HG02884 (cell line): Measurements from ENCODE around the gene CDH22.

ENCODE experiments used
- ATAC-seq: cut with Tn5 transposase; IDR thresholded peaks from one replicate; pipeline ENCODE4 v1.9.1; 2021; ENCODE audit warnings: mild to moderate bottlenecking, moderate library complexity; ENCODE audit not compliant: unreplicated experiment

Gene CDH22

GRCh38 chr20:46152824-46153586, 155.3 kb downstream of the CDH22 start:
- no peak for ATAC-seq

- no peak for ATAC-seq
Observed at GRCh38 chr20:46151936-46152335, 156.4 kb downstream of the CDH22 start.

- ATAC-seq = no peak
Observed at GRCh38 chr20:46150943-46151342, 157.4 kb downstream of the CDH22 start.

DNA sequence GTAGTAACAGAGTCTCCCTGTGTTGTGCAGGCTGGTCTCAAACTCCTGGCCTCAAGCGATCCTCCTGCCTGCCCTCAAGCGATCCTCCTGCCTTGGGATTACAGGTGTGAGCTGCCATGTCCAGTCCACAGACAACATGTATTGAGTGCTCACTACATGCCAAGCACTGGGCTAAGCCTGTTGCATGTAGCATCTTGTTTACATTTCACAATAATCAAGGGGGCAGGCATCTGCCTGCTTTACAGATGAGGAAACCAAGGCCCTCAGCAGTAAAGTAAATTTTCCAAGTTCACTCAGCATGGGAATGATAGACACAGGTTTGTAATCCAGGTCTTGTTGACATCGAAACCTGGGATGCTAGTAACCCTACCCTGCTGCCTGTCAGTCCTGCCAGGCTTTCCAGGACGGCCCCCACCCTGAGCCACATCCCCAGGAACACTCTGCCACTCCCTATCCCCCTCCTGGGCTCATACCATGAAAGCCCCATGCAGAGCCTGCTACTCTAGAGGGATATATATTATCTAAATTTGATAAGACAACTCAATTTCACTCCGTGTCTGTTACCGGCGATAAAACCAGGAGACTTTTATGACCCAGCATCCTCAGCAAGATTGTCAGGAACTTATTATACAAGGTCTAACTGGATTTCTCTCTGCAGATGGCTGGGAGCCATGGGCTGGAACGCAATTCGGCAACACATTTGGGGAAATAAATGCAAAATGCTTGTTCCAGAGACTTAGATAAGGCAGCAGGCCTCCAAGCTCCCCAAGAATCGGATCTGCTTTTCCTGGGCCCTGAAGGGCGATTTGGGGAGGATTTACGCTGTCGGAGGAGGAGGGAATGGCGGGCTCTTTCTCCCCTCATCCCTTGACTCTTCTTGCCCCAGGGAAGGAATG, 159.7 kb downstream of the CDH22 start:
- ATAC-seq = no peak

DNA sequence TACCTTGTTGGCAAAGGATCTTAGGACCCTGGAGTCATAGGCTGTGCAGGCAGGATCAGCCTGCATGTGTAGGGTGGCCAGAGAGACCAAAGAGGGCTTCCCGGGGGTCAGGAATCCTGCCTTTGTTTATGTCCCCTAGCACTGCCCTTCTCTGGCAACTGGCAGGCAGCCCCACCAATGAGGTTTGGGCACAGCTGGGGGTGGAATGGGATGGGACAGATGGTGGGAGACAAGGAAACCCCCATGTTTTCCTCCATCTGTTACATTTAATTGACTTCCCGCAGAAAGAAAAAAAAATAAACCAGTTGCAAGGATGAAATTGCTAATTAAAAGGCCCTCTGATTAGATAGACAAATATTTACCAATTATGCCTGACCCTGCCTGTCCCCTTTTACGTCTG, 162.6 kb downstream of the CDH22 start:
- ATAC-seq = no peak

DNA sequence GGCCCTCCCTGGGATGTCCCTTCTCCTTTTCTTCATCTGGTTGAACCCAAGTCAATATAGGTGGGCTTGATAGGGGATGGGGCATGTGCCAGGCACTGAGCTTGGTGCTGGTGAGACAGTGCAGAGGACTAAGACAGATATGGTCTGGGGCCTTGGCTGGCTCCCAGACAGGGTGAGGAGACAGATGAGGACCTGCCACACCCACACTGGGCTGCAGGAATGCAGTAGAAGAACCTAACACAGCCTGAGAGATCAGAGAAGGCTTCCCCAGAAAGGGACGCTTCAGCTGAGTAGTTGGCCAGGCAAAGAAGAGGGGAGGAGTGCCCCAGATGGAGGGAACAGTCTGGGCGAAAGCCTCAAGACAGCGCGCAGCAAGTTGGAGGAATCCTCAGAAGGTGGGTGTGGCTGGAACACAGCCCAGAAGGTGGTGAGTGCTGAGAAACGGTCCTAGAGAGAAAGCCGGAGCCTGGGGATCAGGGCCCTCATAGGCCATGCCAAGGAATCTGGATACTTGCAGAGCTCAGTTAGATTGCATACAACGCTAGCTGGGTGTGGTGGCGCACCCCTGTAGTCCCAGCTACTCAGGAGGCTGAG, 163.8 kb downstream of the CDH22 start:
- ATAC-seq = no peak

DNA sequence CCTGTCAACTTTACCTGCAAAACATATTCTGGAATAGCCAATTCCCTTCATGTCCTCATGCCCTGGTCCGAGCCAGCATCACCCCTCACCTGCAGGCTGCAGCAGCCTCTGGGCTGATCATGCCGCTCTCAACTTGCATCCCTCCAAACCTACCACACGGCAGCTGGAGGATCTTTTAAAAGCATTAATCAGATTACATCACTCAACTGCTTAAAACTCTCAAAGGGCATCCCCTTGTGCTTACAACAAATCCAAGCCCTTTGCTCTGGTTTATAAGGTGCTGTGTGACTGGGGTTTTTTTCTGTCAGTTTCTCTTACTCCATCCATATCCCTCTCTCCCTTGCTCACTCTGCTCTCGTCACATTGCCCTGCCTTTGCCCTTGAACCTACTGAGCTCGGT, 166.2 kb downstream of the CDH22 start:
- ATAC-seq = no peak

DNA sequence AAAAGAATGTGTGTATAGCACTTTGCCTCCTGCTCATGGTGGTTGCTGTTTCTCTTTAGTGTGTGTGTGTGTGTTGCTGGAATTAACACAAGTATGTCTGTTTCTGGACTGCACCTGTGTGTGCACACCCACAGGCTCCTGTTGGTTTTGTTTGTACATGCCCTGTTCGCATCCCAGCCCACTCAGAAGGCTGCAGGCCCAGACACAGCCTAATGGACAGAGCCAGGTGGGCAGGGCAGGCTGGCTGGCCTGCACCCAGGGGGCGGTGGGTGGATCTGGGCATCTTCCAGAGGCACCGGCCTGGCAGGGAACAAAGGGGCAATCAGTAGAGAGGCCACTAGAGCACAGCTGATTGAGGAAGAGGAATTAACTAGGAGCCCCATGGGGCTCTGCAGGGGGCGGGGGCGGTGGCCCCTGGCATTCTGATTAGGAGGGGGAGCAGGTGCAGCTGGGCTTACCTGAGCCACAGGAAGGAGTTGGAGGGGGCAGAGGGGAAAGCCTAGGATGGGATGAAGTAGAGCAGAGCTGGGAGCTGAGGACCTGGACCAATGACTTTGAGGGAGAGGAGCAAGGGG, 168.3 kb downstream of the CDH22 start:
- no peak for ATAC-seq

GRCh38 chr20:46139266-46139889, 168.9 kb downstream of the CDH22 start:
- no peak for ATAC-seq

- no peak for ATAC-seq
Observed at GRCh38 chr20:46137816-46138215, 170.5 kb downstream of the CDH22 start.

DNA sequence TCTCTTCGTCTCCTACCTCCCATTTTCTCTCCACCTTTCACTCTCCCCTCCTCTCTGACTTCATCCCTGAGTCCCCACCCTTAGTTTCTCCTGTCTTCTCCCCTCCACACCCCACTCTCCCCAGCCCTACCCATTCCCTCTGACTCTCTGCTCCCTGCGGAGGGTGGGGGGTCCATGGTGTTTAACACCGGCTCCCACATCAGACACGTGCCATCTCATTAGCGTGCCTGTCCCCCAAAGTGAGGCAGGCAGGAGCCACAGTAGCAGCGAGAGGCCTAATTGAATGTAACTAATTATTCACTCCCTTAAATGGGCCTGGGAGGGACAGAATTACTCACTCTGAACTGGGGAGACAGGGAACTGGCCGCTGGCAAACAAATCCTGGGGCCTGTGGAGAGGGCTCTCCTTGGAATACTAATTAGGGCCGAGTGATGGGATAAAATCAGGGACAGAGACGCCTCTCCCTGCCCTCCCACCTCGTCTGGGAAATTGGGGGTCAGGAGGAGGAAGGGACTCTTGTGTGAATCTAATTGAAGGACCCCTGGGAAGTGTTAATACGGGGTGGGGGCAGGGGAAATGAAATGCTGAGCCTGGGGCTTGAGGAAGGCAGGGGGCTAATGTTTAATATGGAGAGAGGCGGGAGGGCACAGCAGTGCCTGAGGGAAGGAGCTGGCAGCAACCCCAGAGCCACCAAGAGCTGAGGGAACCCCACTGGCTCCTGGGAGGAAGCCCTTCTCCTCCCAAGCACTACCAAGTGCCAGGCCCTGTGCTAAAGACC, 172.3 kb downstream of the CDH22 start:
- no peak for ATAC-seq

DNA sequence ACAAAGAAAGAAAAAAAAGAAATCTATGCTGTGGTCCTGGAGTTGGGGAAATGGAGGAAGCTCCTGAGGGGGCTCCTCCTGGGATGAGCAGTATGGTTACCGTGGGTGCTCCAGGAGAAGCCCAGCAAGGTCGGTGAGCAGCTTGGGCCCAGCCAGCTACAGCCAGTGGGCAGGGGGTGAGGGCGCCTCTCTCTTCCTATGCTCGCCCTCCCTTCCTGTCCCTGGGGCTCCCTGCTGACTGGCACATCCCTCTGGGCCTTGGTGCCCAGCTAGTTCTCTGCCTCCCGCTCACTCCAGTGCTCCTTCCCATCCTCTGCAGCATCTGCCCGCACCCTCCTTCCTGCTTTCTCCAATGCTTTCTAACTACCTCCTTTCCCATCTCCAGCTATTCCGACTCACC, 173.6 kb downstream of the CDH22 start:
- ATAC-seq = no peak

DNA sequence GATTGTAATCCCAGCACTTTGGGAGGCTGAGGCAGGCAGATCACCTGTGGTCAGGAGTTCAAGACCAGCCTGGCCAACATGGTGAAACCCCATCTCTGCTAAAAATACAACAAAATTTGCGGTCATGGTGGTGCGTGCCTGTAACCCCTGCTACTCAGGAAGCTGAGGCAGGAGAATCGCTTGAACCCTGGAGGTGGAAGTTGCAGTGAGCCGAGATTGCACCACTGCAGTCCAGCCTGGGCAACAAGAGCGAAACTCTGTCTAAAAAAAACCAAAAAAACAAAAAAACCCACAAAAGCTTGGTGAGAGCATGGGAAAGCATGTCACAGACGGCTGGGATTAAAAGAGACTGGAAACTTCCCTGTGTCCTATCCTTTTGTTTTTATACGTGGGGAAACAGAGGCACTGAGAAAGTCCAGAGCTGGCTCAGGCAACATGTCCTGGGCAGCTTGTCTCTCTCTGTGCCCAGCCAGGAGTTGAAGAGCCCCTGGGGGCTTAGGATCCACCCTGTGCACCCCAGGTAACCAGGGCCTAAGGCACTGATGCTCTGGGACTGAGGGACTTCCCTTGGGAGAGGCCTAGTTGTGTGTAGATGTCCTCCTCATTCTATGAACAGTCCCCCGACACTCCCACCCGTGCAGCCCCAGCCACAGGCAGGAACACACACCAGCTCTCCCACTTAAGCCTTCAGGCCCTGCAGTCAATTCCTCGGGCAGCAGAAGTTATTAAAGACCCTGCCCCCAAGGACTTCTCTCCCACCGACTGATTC, 174.2 kb downstream of the CDH22 start:
- ATAC-seq = no peak

- ATAC-seq = peak; percentile 51
Observed at GRCh38 chr20:46132705-46133120, 175.6 kb downstream of the CDH22 start.

DNA sequence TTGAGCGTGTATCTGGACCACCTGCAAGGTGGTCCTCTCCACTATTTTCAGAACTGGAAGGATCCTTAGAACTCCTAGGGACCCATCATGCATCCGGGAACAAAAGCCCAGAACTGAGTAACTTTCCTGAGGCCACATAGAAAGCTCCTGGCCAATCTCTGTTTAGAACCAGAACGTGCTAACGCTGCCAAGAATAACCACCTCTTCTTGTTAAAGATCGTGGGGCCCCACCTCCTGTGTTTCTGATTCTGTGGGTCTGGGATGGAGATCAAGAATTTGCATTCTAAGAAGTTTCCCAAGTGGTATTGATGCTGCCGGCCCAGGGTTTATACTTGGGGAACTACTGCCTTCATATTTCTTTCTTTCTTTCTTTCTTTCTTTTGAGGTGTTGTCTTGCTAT, 176.9 kb downstream of the CDH22 start:
- no peak for ATAC-seq

GRCh38 chr20:46130534-46130933, 177.8 kb downstream of the CDH22 start:
- ATAC-seq = no peak

GRCh38 chr20:46129955-46130481, 178.3 kb downstream of the CDH22 start:
- ATAC-seq = no peak

- no peak for ATAC-seq
Observed at GRCh38 chr20:46128310-46129151, 179.8 kb downstream of the CDH22 start.
